ENCODE measurements around the gene ZNF282. TPM values are rescaled to one million over a fixed set of nuclear protein-coding genes. Genes with fewer than 3 reads are reported as not detected.
"Not testable (repeated sequence)": the region's sequence is repeated elsewhere in the genome, so short reads cannot be mapped to it uniquely, and the experiment has no call there.

The ZNF282 gene
- total RNA-seq, 2 donors from 2014 or later: 10.7 to 12.1 TPM

DNA sequence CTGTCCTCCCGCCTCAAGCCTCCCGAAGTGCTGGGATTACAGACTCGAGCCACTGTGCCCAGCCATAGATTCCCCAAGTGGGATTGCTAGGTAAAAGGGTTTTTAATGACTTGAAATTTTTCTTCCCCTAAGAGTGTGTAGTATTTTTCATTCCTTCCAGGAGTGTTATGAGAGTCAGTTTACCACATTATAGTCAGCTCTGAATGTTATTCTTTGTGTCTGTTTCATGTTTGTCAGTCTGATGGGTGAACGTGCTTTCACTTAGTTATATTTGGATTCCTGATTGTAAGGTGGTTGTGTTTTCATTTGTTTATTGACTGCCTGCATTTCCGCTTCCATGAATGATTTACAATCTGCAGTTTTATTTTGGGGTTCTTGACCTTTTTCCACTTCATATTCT is 50.4 kb downstream of the ZNF282 start:
- Histone ChIP-seq H3K9me3 (peaks cover 0 to 4% of the 10 kb centered on the region in 2 donors), H3K4me1 (peaks cover 0 to 5% of the 10 kb centered on the region in 2 donors), H3K27me3 (no peaks in the 10 kb centered on the region), H3K27ac (no peak overlapping the region), H3K36me3 (peaks cover 8% of the 10 kb centered on the region), H3K4me3 (no peak overlapping the region)
- TF ChIP-seq, protein P1, sequence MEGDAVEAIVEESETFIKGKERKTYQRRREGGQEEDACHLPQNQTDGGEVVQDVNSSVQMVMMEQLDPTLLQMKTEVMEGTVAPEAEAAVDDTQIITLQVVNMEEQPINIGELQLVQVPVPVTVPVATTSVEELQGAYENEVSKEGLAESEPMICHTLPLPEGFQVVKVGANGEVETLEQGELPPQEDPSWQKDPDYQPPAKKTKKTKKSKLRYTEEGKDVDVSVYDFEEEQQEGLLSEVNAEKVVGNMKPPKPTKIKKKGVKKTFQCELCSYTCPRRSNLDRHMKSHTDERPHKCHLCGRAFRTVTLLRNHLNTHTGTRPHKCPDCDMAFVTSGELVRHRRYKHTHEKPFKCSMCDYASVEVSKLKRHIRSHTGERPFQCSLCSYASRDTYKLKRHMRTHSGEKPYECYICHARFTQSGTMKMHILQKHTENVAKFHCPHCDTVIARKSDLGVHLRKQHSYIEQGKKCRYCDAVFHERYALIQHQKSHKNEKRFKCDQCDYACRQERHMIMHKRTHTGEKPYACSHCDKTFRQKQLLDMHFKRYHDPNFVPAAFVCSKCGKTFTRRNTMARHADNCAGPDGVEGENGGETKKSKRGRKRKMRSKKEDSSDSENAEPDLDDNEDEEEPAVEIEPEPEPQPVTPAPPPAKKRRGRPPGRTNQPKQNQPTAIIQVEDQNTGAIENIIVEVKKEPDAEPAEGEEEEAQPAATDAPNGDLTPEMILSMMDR (IDR thresholded peaks at IDR 0.05): no peak
- no peak for DNase-seq (ENCODE audit: low spot score)

DNA sequence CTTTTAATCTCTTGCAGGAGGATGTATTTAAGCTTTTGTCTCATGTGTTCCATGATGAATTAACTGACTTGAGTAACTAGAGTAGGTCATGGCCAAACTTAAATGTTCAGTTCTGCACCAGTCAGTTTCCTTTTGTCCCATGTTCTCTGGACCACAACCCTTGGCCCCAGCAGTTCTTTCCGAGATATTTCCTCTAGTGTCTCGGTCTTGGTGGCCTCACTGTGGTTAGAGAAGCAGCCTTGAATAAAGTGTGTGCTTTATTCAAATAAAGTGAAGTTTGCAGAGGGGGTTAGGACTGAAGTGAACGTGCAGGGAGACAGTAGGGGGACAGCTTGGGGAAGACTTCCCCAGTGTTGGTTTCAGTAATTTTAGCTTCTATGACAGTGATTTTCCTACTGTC is 53.4 kb downstream of the ZNF282 start:
- no peak for DNase-seq (ENCODE audit: low spot score)
- TF ChIP-seq, protein P1 (IDR thresholded peaks at IDR 0.05): no peak
- H3K4me3 ChIP-seq: no peak overlapping the region
- no peaks in the 10 kb centered on the region for H3K27me3 ChIP-seq
- H3K4me1 ChIP-seq: no peaks in the 10 kb centered on the region
- peaks cover 39% of the 10 kb centered on the region for H3K36me3 ChIP-seq
- H3K27ac ChIP-seq: no peak overlapping the region
- H3K9me3 ChIP-seq: no peaks in the 10 kb centered on the region

DNA sequence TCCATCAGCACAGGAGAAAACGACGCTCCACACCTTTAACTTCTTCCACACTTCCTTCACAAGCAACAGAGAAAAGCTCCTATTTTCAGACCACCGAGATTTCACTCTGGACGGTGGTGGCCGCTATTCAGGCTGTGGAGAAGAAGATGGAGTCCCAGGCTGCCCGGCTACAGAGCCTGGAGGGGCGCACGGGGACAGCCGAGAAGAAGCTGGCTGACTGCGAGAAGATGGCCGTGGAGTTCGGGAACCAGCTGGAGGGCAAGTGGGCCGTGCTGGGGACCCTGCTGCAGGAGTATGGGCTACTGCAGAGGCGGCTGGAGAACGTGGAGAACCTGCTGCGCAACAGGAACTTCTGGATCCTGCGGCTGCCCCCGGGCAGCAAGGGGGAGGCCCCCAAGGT is 54.8 kb downstream of the ZNF282 start:
- DNase-seq (ENCODE audit: low spot score); H3K4me1 ChIP-seq; H3K4me3 ChIP-seq; H3K27ac ChIP-seq; H3K27me3 ChIP-seq; H3K9me3 ChIP-seq: not testable (repeated sequence)
- peaks cover 52% of the 10 kb centered on the region for H3K36me3 ChIP-seq

DNA sequence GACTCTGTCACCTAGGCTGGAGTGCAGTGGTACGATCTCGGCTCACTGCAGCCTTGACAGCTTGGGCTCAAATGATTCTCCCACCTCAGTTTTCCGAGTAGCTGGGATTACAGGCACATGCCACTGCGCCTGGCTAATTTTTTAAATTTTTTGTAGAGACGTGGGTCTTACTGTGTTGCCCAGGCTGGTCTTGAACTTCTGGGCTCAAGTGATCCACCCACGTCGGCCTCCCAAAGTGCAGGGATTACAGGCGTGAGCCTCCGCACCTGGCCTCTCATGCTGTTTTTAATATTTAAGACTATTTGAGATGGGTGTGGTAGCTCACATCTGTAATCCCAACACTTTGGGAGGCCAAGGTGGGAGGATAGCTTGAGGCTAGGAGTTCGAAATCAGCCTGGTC is 56.2 kb downstream of the ZNF282 start:
- H3K27me3 ChIP-seq; DNase-seq (ENCODE audit: low spot score); H3K27ac ChIP-seq; H3K9me3 ChIP-seq; H3K4me1 ChIP-seq; H3K4me3 ChIP-seq: not testable (repeated sequence)
- peaks cover 60% of the 10 kb centered on the region for H3K36me3 ChIP-seq

DNA sequence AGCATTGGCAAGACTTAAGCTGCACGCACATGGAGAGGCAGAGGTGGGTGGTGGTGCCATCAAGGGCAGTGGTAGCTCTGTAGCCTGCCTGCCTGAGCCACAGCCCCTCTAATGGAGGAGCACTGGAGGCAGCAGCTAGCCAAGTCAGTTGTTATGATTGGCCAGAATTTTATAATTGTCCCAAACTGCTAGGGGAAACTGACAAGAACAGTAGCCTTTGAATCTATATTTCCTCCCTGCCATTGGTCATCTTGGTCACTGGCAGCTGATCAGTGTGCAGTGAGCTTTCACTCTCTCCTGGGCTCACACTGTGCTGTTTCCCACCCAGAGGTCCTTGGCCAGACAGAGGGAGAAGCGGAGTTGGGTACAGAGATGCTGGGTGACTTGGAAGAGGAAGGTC is 57.0 kb downstream of the ZNF282 start:
- H3K4me1 ChIP-seq: no peaks in the 10 kb centered on the region
- no peaks in the 10 kb centered on the region for H3K9me3 ChIP-seq
- no peaks in the 10 kb centered on the region for H3K27me3 ChIP-seq
- H3K27ac ChIP-seq: no peak overlapping the region
- TF ChIP-seq, protein P1 (IDR thresholded peaks at IDR 0.05): no peak
- DNase-seq (ENCODE audit: low spot score): no peak
- no peak overlapping the region for H3K4me3 ChIP-seq
- peaks cover 60% of the 10 kb centered on the region for H3K36me3 ChIP-seq

DNA sequence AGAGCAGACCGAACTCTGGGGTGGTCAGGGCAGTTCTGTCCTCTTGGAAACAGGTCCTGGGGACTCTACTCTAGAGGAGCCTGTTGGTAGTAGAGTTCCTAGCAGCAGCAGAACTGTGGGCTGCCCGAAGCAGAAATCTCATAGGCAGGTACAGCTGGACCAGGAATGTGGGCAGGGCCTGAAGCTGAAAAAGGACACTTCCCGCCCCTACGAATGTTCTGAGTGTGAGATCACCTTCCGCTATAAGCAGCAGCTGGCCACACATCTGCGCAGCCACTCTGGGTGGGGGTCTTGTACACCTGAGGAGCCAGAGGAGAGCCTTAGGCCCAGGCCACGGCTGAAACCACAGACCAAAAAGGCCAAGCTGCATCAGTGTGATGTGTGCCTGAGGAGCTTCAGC is 58.3 kb downstream of the ZNF282 start:
- H3K27me3 ChIP-seq: no peaks in the 10 kb centered on the region
- H3K36me3 ChIP-seq: peaks cover 60% of the 10 kb centered on the region
- no peak overlapping the region for H3K27ac ChIP-seq
- no peak for DNase-seq (ENCODE audit: low spot score)
- H3K9me3 ChIP-seq: no peaks in the 10 kb centered on the region
- H3K4me1 ChIP-seq: no peaks in the 10 kb centered on the region
- no peak overlapping the region for H3K4me3 ChIP-seq
- TF ChIP-seq, protein P1 (IDR thresholded peaks at IDR 0.05): no peak

DNA sequence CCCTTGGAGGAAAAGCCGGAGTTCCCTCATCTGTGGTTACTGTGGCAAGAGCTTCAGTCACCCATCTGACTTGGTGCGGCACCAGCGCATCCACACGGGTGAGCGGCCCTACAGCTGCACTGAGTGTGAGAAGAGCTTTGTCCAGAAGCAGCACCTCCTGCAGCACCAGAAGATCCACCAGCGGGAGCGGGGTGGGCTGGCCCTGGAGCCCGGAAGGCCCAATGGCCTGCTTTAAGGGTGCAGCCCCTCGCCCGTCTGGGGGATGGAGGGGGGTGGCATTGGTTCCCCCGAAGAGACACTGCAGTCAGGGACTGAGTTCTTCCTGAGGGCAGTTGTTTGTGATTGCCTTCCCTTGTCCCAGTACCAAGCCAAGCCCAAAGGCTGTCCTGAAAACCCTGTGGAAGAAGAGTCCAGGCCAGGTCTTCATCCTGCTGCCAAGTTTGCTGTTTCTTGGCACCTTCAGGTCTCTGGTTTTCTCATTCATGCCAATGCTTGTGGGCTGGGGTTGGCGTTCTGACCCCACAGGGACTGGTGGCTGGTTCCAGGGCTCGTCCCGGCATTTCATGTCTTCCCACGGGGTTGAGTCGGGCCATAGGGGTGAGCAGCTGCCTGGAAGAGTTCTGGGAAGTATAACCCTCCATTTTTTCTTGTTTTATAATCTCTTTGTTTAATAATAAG is 59.0 kb downstream of the ZNF282 start:
- H3K27ac ChIP-seq: no peak overlapping the region
- no peak overlapping the region for H3K4me3 ChIP-seq
- no peaks in the 10 kb centered on the region for H3K4me1 ChIP-seq
- H3K27me3 ChIP-seq: no peaks in the 10 kb centered on the region
- no peak for DNase-seq (ENCODE audit: low spot score)
- TF ChIP-seq, protein P1 (IDR thresholded peaks at IDR 0.05): no peak
- H3K9me3 ChIP-seq: no peaks in the 10 kb centered on the region
- H3K36me3 ChIP-seq: peaks cover 60% of the 10 kb centered on the region
